NB4 (cell line): ENCODE data around the gene DDX42.

Experiments used
- CTCF ChIP-seq: IDR thresholded peaks from one replicate; pipeline ENCODE4 v1.5.1; 2012; ENCODE audit warnings: low read depth, low read length
- MAX ChIP-seq: IDR thresholded peaks from 2 replicates; pipeline ENCODE4 v1.6.1; 2011; ENCODE audit warnings: low read depth, low read length
- MYC ChIP-seq: IDR thresholded peaks from 2 replicates; pipeline ENCODE4 v1.6.1; 2011; ENCODE audit warnings: low read depth, low read length
- POLR2A ChIP-seq: IDR thresholded peaks from 2 replicates; pipeline ENCODE4 v1.6.1; 2011; ENCODE audit warnings: mild to moderate bottlenecking; ENCODE audit not compliant: insufficient read length; ENCODE audit errors: extremely low read depth

- TF ChIP-seq CTCF: no peak
- TF ChIP-seq POLR2A: no peak
- TF ChIP-seq MAX: no peak
- TF ChIP-seq MYC: no peak
Measured at GRCh38 chr17:63735691-63736090, 38.3 kb upstream of the DDX42 start.
